Activated CD4-positive, CD25-positive, alpha-beta regulatory T cell treated with anti-CD3 and anti-CD28 coated beads, Interleukin-2, amount 50 U/mL, for 72 hours (primary cell): ENCODE data around the gene WSCD1.

Source experiments
- DNase-seq: peaks from one replicate; pipeline ENCODE4 v3.0.0; 2021

WSCD1 gene

GRCh38 chr17:6064868-6065267 is 5.3 kb upstream of the WSCD1 start:
- DNase-seq: no peak

GRCh38 chr17:6065351-6065750 is 4.8 kb upstream of the WSCD1 start:
- DNase-seq: no peak

- DNase-seq: no peak
Observed at GRCh38 chr17:6066183-6066948, 3.8 kb upstream of the WSCD1 start.

GRCh38 chr17:6067060-6067459 is 3.1 kb upstream of the WSCD1 start:
- no peak for DNase-seq

GRCh38 chr17:6070430-6070912 is 292 bp downstream of the WSCD1 start:
- DNase-seq: no peak

- DNase-seq: no peak
Observed at GRCh38 chr17:6070913-6071511, 833 bp downstream of the WSCD1 start.

- no peak for DNase-seq
Observed at GRCh38 chr17:6071528-6072065, 1.4 kb downstream of the WSCD1 start.

GRCh38 chr17:6072157-6072556 is 2.0 kb downstream of the WSCD1 start:
- no peak for DNase-seq

GRCh38 chr17:6072611-6073010 is 2.4 kb downstream of the WSCD1 start:
- no peak for DNase-seq

- DNase-seq: no peak
Observed at GRCh38 chr17:6073620-6074019, 3.4 kb downstream of the WSCD1 start.

- DNase-seq: no peak
Observed at GRCh38 chr17:6075050-6075449, 4.9 kb downstream of the WSCD1 start.

- no peak for DNase-seq
Observed at GRCh38 chr17:6075845-6076244, 5.7 kb downstream of the WSCD1 start.

- DNase-seq: no peak
Observed at GRCh38 chr17:6077752-6078151, 7.6 kb downstream of the WSCD1 start.

GRCh38 chr17:6078458-6078871 is 8.3 kb downstream of the WSCD1 start:
- no peak for DNase-seq

- DNase-seq: no peak
Observed at GRCh38 chr17:6079155-6079888, 9.1 kb downstream of the WSCD1 start.

GRCh38 chr17:6079960-6080359 is 9.8 kb downstream of the WSCD1 start:
- DNase-seq: no peak

GRCh38 chr17:6080711-6081430 is 10.7 kb downstream of the WSCD1 start:
- no peak for DNase-seq

- DNase-seq: no peak
Observed at GRCh38 chr17:6082335-6082734, 12.2 kb downstream of the WSCD1 start.

- no peak for DNase-seq
Observed at GRCh38 chr17:6084311-6085161, 14.4 kb downstream of the WSCD1 start.

- no peak for DNase-seq
Observed at GRCh38 chr17:6085812-6086211, 15.6 kb downstream of the WSCD1 start.

- DNase-seq: no peak
Observed at GRCh38 chr17:6086603-6087400, 16.6 kb downstream of the WSCD1 start.
